IMR-90 (cell line): ENCODE measurements around the gene ACTN2. TPM values are rescaled to one million over a fixed set of nuclear protein-coding genes. Genes with fewer than 3 reads are reported as not detected.

Source experiments
- ATAC-seq: fragments of 200-7000 bp; cut with Tn5 transposase; 2 replicates; pipeline ENCODE4 v1.9.1; 2020; ENCODE audit warnings: low read depth, mild to moderate bottlenecking, moderate library complexity
- BruUV-seq: library from RNA; stranded (reverse); fragments of 400-500 nt; replicated peaks from 2 replicates; lab custom pipeline; 2021; lab: Mats Ljungman, UMichigan
- CTCF ChIA-PET: fragments of 300-600 bp; formaldehyde crosslinking; extraction: SDS; loops from one replicate; lab custom pipeline; 2021; ENCODE audit warnings: antibody characterized with exemption; lab: Yijun Ruan, JAX
- POLR2A ChIA-PET: fragments of 300-600 bp; sonication (Branson Sonifier 250); formaldehyde crosslinking; loops from one replicate; lab custom pipeline; 2022; ENCODE audit warnings: antibody characterized with exemption; ENCODE audit not compliant: unreplicated experiment; lab: Charles Lee
- DNase-seq: peaks from one replicate; pipeline ENCODE4 v3.0.0; 2013
- H2AFZ ChIP-seq: replicated peaks from 2 replicates; pipeline ENCODE3; 2013; ENCODE audit warnings: low read length, mild to moderate bottlenecking; ENCODE audit not compliant: poor library complexity
- H2AK5ac ChIP-seq: 2 replicates; pipeline ENCODE4 v1.6.1; 2013; ENCODE audit warnings: low read depth, low read length, inconsistent platforms
- H2AK9ac ChIP-seq: replicated peaks from 2 replicates; pipeline ENCODE3; 2013; ENCODE audit warnings: mild to moderate bottlenecking, low read depth, low read length, moderate library complexity; ENCODE audit not compliant: poor library complexity
- H2BK120ac ChIP-seq: 2 replicates; pipeline ENCODE4 v1.6.1; 2013; ENCODE audit warnings: low read depth, low read length, inconsistent platforms
- H2BK15ac ChIP-seq: 3 replicates; pipeline ENCODE4 v1.6.1; 2013; ENCODE audit warnings: low read depth, low read length, inconsistent platforms
- H2BK20ac ChIP-seq: 2 replicates; pipeline ENCODE4 v1.6.1; 2013; ENCODE audit warnings: low read depth, mild to moderate bottlenecking, inconsistent platforms, low read length, moderate library complexity
- H2BK5ac ChIP-seq: 2 replicates; pipeline ENCODE4 v1.6.1; 2013; ENCODE audit warnings: mild to moderate bottlenecking, low read depth, low read length, inconsistent platforms; ENCODE audit not compliant: poor library complexity, severe bottlenecking
- H3K14ac ChIP-seq: replicated peaks from 2 replicates; pipeline ENCODE4 v1.6.1; 2013; ENCODE audit warnings: low read depth, low read length, inconsistent platforms
- H3K18ac ChIP-seq: 2 replicates; pipeline ENCODE4 v1.6.1; 2013; ENCODE audit warnings: low read depth, low read length, control low read depth
- H3K23ac ChIP-seq: 2 replicates; pipeline ENCODE4 v1.6.1; 2013; ENCODE audit warnings: low read depth, low read length, inconsistent platforms
- H3K27ac ChIP-seq: 2 replicates; pipeline ENCODE4 v1.5.1; 2013; ENCODE audit warnings: mild to moderate bottlenecking, control low read depth, low read length; ENCODE audit not compliant: insufficient read depth
- H3K27me3 ChIP-seq: 2 replicates; pipeline ENCODE4 v1.6.1; 2013; ENCODE audit warnings: low read length; ENCODE audit not compliant: control insufficient read depth, insufficient read depth
- H3K36me3 ChIP-seq: 2 replicates; pipeline ENCODE4 v1.6.1; 2013; ENCODE audit warnings: low read length, mixed read lengths; ENCODE audit not compliant: control insufficient read depth, insufficient read depth
- H3K4ac ChIP-seq: 2 replicates; pipeline ENCODE4 v1.6.1; 2013; ENCODE audit warnings: low read depth, low read length, inconsistent platforms
- H3K4me1 ChIP-seq: 2 replicates; pipeline ENCODE4 v1.6.1; 2013; ENCODE audit warnings: low read length, mixed read lengths; ENCODE audit not compliant: control insufficient read depth, insufficient read depth
- H3K4me2 ChIP-seq: 2 replicates; pipeline ENCODE4 v1.6.1; 2013; ENCODE audit warnings: low read depth, mild to moderate bottlenecking, control low read depth, low read length, moderate library complexity
- H3K4me3 ChIP-seq: 2 replicates; pipeline ENCODE4 v1.5.1; 2013; ENCODE audit warnings: low read depth, mild to moderate bottlenecking, control low read depth, low read length, moderate library complexity; ENCODE audit not compliant: insufficient read depth
- H3K56ac ChIP-seq: 2 replicates; pipeline ENCODE4 v1.6.1; 2013; ENCODE audit warnings: low read length, inconsistent platforms; ENCODE audit not compliant: insufficient read depth; ENCODE audit errors: extremely low read depth
- H3K79me1 ChIP-seq, 2 experiments: 2 replicates each; pipeline ENCODE4 v1.6.1; 2013; ENCODE audit warnings: low read length in 2 of 2, inconsistent platforms in 1 of 2, low read depth in 1 of 2
- H3K9ac ChIP-seq: 2 replicates; pipeline ENCODE4 v1.6.1; 2013; ENCODE audit warnings: low read depth, low read length, control low read depth
- H3K9me1 ChIP-seq: 2 replicates; pipeline ENCODE4 v1.6.1; 2013; ENCODE audit warnings: low read length, inconsistent platforms; ENCODE audit not compliant: insufficient read depth
- H3K9me3 ChIP-seq: 2 replicates; pipeline ENCODE4 v1.6.1; 2013; ENCODE audit warnings: low read length; ENCODE audit not compliant: control insufficient read depth, insufficient read depth
- H4K20me1 ChIP-seq: 2 replicates; pipeline ENCODE4 v1.6.1; 2013; ENCODE audit warnings: low read length, inconsistent platforms; ENCODE audit not compliant: insufficient read depth
- H4K5ac ChIP-seq: 2 replicates; pipeline ENCODE4 v1.6.1; 2013; ENCODE audit warnings: mild to moderate bottlenecking, low read depth, low read length, control low read depth
- H4K8ac ChIP-seq, 2 experiments: 2 replicates each; pipeline ENCODE4 v1.6.1; 2013; ENCODE audit warnings: low read depth in 2 of 2, low read length in 2 of 2, control low read depth in 1 of 2, inconsistent platforms in 1 of 2
- H4K91ac ChIP-seq: 2 replicates; pipeline ENCODE4 v1.6.1; 2013; ENCODE audit warnings: low read depth, low read length, inconsistent platforms; ENCODE audit not compliant: insufficient read depth
- SMC3 ChIP-seq: fragments of 150-350 bp; IDR thresholded peaks from 2 replicates; pipeline ENCODE4 v1.6.1; 2016; ENCODE audit warnings: low read depth, mild to moderate bottlenecking, antibody characterized with exemption, low read length, moderate library complexity
- whole genome bisulfite sequencing, 2 experiments: methylation state at CpG; one replicate each; pipeline versions ENCODE4 v1.1.5 to v1.1.7; 2013; ENCODE audit warnings: missing lambda C conversion rate in 2 of 2; ENCODE audit not compliant: insufficient read length in 1 of 2; ENCODE audit errors: extremely low coverage in 2 of 2; 5-methylcytosine and 5-hydroxymethylcytosine counted together
- dilution Hi-C: fragments of 300-500 bp; cut with HindIII; formaldehyde crosslinking; loops from one replicate; pipeline ENCODE4 v1.14.3; 2018; ENCODE audit warnings: low sequenced_read_pairs; ENCODE audit not compliant: unreplicated experiment
- in situ Hi-C: fragments of 300-500 bp; cut with MboI; formaldehyde crosslinking; loops from 3 replicates; pipeline ENCODE4 v1.14.3; 2019; ENCODE audit warnings: low sequenced_read_pairs, inconsistent platforms, mixed read lengths
- intact Hi-C: fragments of 100-400 bp; cut with micrococcal nuclease; formaldehyde crosslinking; loops from 2 replicates; pipeline ENCODE4 v1.10.0; 2022
- polyA plus RNA-seq, 3 experiments: library from polyadenylated mRNA; depleted of rRNA; stranded (reverse); fragments of >200 nt; gene quantifications; 2 replicates each; pipeline ENCODE4 v1.2.3, GENCODE V29; 2012; ENCODE audit warnings: low replicate concordance in 1 of 3
- total RNA-seq: library from RNA; depleted of rRNA; stranded (reverse); fragments of >200 nt; gene quantifications from 2 replicates; pipeline ENCODE4 v1.2.3, GENCODE V29; 2012
- TF ChIP-seq, protein P1 (sequence below): fragments of 150-350 bp; IDR thresholded peaks from 2 replicates; pipeline ENCODE4 v1.6.1; 2017; ENCODE audit warnings: mild to moderate bottlenecking, antibody characterized with exemption, low read length, low read depth

The ACTN2 gene
- total and polyA plus RNA-seq, 2 of the 4 experiments (the other 2 are of a cell fraction) = under 0.01 TPM; not detected in 1

DNA sequence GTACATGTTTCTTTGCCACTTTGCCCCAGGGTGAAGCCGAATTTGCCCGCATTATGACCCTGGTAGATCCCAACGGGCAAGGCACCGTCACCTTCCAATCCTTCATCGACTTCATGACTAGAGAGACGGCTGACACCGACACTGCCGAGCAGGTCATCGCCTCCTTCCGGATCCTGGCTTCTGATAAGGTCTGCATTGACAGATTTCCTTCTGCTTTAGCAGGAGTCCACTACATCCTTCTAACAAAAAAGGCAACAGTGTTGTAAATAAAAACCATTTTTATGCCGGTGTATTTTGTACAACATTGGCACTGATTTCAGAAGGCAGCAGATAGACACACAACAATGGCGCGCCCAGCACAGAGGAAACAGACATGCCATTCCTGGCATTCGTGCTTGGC lies 74.7 kb downstream of the ACTN2 start:
- no peak overlapping the region for H4K91ac ChIP-seq
- no peak overlapping the region for H3K27ac ChIP-seq
- H2BK15ac ChIP-seq = no peak overlapping the region
- H3K27me3 ChIP-seq = no peaks in the 10 kb centered on the region
- no peak overlapping the region for H2AK9ac ChIP-seq
- H3K9ac ChIP-seq = no peak overlapping the region
- no peaks in the 10 kb centered on the region for H3K4me1 ChIP-seq
- H4K5ac ChIP-seq = no peak overlapping the region
- BruUV-seq = no TSS peak
- H3K36me3 ChIP-seq = no peaks in the 10 kb centered on the region
- H3K4me2 ChIP-seq = no peak overlapping the region
- in situ Hi-C loops (loop anchor here (25.0 kb wide), 1 partner anchor 626 kb away; no protein-coding TSS in a partner anchor), intact Hi-C loops (no loop called here), dilution Hi-C loops (no loop called here)
- no peak overlapping the region for H2AK5ac ChIP-seq
- no peaks in the 10 kb centered on the region for H3K79me1 ChIP-seq
- H3K14ac ChIP-seq = no peak overlapping the region
- TF ChIP-seq, protein P1, sequence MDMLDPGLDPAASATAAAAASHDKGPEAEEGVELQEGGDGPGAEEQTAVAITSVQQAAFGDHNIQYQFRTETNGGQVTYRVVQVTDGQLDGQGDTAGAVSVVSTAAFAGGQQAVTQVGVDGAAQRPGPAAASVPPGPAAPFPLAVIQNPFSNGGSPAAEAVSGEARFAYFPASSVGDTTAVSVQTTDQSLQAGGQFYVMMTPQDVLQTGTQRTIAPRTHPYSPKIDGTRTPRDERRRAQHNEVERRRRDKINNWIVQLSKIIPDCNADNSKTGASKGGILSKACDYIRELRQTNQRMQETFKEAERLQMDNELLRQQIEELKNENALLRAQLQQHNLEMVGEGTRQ = no peak
- no peak for TF ChIP-seq SMC3
- WGBS, 2 experiments = 83% methylated on average over 12 of the region's 14 CpGs; no CpG with 5 or more reads in 1 of the 2 experiments
- H2BK20ac ChIP-seq = no peak overlapping the region
- no peak overlapping the region for H2BK5ac ChIP-seq
- no peak overlapping the region for H2BK120ac ChIP-seq
- ATAC-seq (no peak), DNase-seq (no peak)
- no peak overlapping the region for H3K56ac ChIP-seq
- no peaks in the 10 kb centered on the region for H3K9me3 ChIP-seq
- H3K9me1 ChIP-seq = no peaks in the 10 kb centered on the region
- no peak overlapping the region for H3K4me3 ChIP-seq
- no peaks in the 10 kb centered on the region for H4K20me1 ChIP-seq
- no peak overlapping the region for H2AFZ ChIP-seq
- no peak overlapping the region for H3K18ac ChIP-seq
- no peak overlapping the region for H3K23ac ChIP-seq
- H3K4ac ChIP-seq = no peak overlapping the region
- ChIA-PET POLR2A (no interaction called here), CTCF (no interaction called here)
- no peak overlapping the region for H4K8ac ChIP-seq
